ENCODE data around the gene YIF1A. TPM values are rescaled to one million over a fixed set of nuclear protein-coding genes. Genes with fewer than 3 reads are reported as not detected.
A peak's percentile ranks its signal among the peaks of the same experiment; 100 is the strongest.

YIF1A gene
- total and polyA plus RNA-seq, 7 experiments from 2014 or later: 25.0 to 66.2 (median 34.1) TPM

GRCh38 chr11:66238786-66239413 is 50.0 kb downstream of the YIF1A start:
- Histone ChIP-seq H3K9me3 (ENCODE audit: control insufficient read depth in 2 of 3, low read length in 3 of 3) (no peaks in the 10 kb centered on the region), H3K4me3 (ENCODE audit: low read length) (no peak overlapping the region), H3K36me3 (ENCODE audit: control insufficient read depth in 2 of 3, insufficient read depth in 3 of 3, low read length in 3 of 3) (peaks cover 11 to 94% (median 49%) of the 10 kb centered on the region in 3 experiments), H3K4me1 (ENCODE audit: control insufficient read depth in 2 of 2, insufficient read depth in 2 of 2, low read length in 2 of 2) (no peaks in the 10 kb centered on the region), H3K27me3 (ENCODE audit: control insufficient read depth in 2 of 2, insufficient read depth in 2 of 2, low read length in 2 of 2) (no peaks in the 10 kb centered on the region), H3K27ac (ENCODE audit: low read depth, low read length) (no peak overlapping the region)
- ATAC-seq (no peak), DNase-seq (no peak)
- CTCF ChIA-PET: interaction anchor here (0.6 to 2.2 kb wide), 2 partner anchors 20 to 361 kb away, joined by 4 to 9 read pairs; no protein-coding TSS in a partner anchor
- H3K27me3 Mint-ChIP-seq: no peaks in the 10 kb centered on the region
- POLR2A ChIA-PET: interaction anchor here (1.1 kb wide), 1 partner anchor 12 kb away, joined by 5 read pairs; no protein-coding TSS in a partner anchor
- peaks cover 0 to 14% (median 5%) of the 10 kb centered on the region in 7 donors for H3K4me1 Mint-ChIP-seq
- intact Hi-C loops (cut with micrococcal nuclease): no loop called here
- H3K27ac Mint-ChIP-seq: peak overlapping the region in 2 of 9 donors; percentile 28 to 52
- H3K36me3 Mint-ChIP-seq: peaks cover 12 to 43% (median 16%) of the 10 kb centered on the region in 5 donors
- peaks cover 0 to 1% (median 0%) of the 10 kb centered on the region in 11 donors for H3K9me3 Mint-ChIP-seq
- H3K4me3 Mint-ChIP-seq: no peak overlapping the region

- intact Hi-C loops (cut with micrococcal nuclease): no loop called here
- Mint-ChIP-seq H3K27me3 (no peaks in the 10 kb centered on the region), H3K27ac (peak overlapping the region in 3 of 9 donors; percentile 14 to 68 (median 43)), H3K36me3 (peaks cover 11 to 50% (median 17%) of the 10 kb centered on the region in 5 donors), H3K4me1 (peaks cover 0 to 14% (median 2%) of the 10 kb centered on the region in 7 donors), H3K9me3 (peaks cover 0 to 6% (median 0%) of the 10 kb centered on the region in 11 donors), H3K4me3 (no peak overlapping the region)
- H3K4me1 ChIP-seq (ENCODE audit: control insufficient read depth in 2 of 2, insufficient read depth in 2 of 2, low read length in 2 of 2): no peaks in the 10 kb centered on the region
- no peaks in the 10 kb centered on the region for H3K9me3 ChIP-seq (ENCODE audit: control insufficient read depth in 2 of 3, low read length in 3 of 3)
- DNase-seq: no peak
- no peak overlapping the region for H3K4me3 ChIP-seq (ENCODE audit: low read length)
- no peaks in the 10 kb centered on the region for H3K27me3 ChIP-seq (ENCODE audit: control insufficient read depth in 2 of 2, insufficient read depth in 2 of 2, low read length in 2 of 2)
- peaks cover 16 to 94% (median 56%) of the 10 kb centered on the region in 3 experiments for H3K36me3 ChIP-seq (ENCODE audit: control insufficient read depth in 2 of 3, insufficient read depth in 3 of 3, low read length in 3 of 3)
- ATAC-seq: no peak
- ChIA-PET CTCF (interaction anchor here (2.2 kb wide), 1 partner anchor 21 kb away, joined by 9 read pairs; no protein-coding TSS in a partner anchor), POLR2A (interaction anchor here (1.1 kb wide), 1 partner anchor 14 kb away, joined by 5 read pairs; no protein-coding TSS in a partner anchor)
- H3K27ac ChIP-seq (ENCODE audit: low read depth, low read length): no peak overlapping the region
Measured at GRCh38 chr11:66237867-66238266, 51.1 kb downstream of the YIF1A start.

- H3K27me3 Mint-ChIP-seq: no peaks in the 10 kb centered on the region
- Histone ChIP-seq H3K4me1 (ENCODE audit: control insufficient read depth in 2 of 2, insufficient read depth in 2 of 2, low read length in 2 of 2) (no peaks in the 10 kb centered on the region), H3K27ac (ENCODE audit: low read depth, low read length) (no peak overlapping the region), H3K9me3 (ENCODE audit: control insufficient read depth in 2 of 3, low read length in 3 of 3) (no peaks in the 10 kb centered on the region), H3K4me3 (ENCODE audit: low read length) (no peak overlapping the region), H3K36me3 (ENCODE audit: control insufficient read depth in 2 of 3, insufficient read depth in 3 of 3, low read length in 3 of 3) (peaks cover 29 to 94% (median 60%) of the 10 kb centered on the region in 3 experiments), H3K27me3 (ENCODE audit: control insufficient read depth in 2 of 2, insufficient read depth in 2 of 2, low read length in 2 of 2) (no peaks in the 10 kb centered on the region)
- intact Hi-C loops (cut with micrococcal nuclease): no loop called here
- H3K4me3 Mint-ChIP-seq: no peak overlapping the region
- DNase-seq (no peak), ATAC-seq (no peak)
- H3K4me1 Mint-ChIP-seq: peaks cover 0 to 4% (median 0%) of the 10 kb centered on the region in 7 donors
- CTCF ChIA-PET: no interaction called here
- H3K27ac Mint-ChIP-seq: peak overlapping the region in 5 of 9 donors; percentile 45 to 75 (median 51)
- H3K9me3 Mint-ChIP-seq: peaks cover 0 to 6% (median 0%) of the 10 kb centered on the region in 11 donors
- POLR2A ChIA-PET: no interaction called here
- peaks cover 8 to 63% (median 24%) of the 10 kb centered on the region in 5 donors for H3K36me3 Mint-ChIP-seq
Measured at GRCh38 chr11:66235141-66235540, 53.8 kb downstream of the YIF1A start.

Other genes with a start within 250 kb of the YIF1A start
- not detected for gene GAL3ST3, start 240.0 kb downstream of the YIF1A start, total RNA-seq
- gene GAL3ST3, start 240.0 kb downstream of the YIF1A start, polyA plus RNA-seq: not detected
- 100 to 1,000 TPM; 163 to 248 (median 206) TPM for gene SF3B2, start 236.8 kb downstream of the YIF1A start, total RNA-seq
- 100 to 1,000 TPM in 1 of 2 donors, 10 to 100 TPM in 1; 81.8 to 140 TPM for gene SF3B2, start 236.8 kb downstream of the YIF1A start, polyA plus RNA-seq
- 100 to 1,000 TPM; 100 to 314 (median 252) TPM for gene PACS1, start 218.9 kb downstream of the YIF1A start, total RNA-seq
- gene PACS1, start 218.9 kb downstream of the YIF1A start, polyA plus RNA-seq: 100 to 1,000 TPM in 1 of 2 donors, 10 to 100 TPM in 1; 48.0 to 116 TPM
- gene KLC2, start 31.4 kb downstream of the YIF1A start, total RNA-seq: 10 to 100 TPM; 26.7 to 53.6 (median 41.5) TPM
- 1 to 10 TPM; 5.5 to 7.6 TPM for gene KLC2, start 31.4 kb downstream of the YIF1A start, polyA plus RNA-seq
- 100 to 1,000 TPM in 1 of 5 experiments, 10 to 100 TPM in 4; 60.6 to 151 (median 70.7) TPM for gene RAB1B, start 20.5 kb downstream of the YIF1A start, total RNA-seq
- gene RAB1B, start 20.5 kb downstream of the YIF1A start, polyA plus RNA-seq: 10 to 100 TPM; 11.3 to 13.5 TPM
- 10 to 100 TPM in 1 of 5 experiments, 1 to 10 TPM in 4; 1.3 to 12.3 (median 2.9) TPM for gene CNIH2, start 11.0 kb downstream of the YIF1A start, total RNA-seq
- not detected for gene CNIH2, start 11.0 kb downstream of the YIF1A start, polyA plus RNA-seq
- under 1 TPM in 2 of 5 experiments, not detected in 3; 0.11 to 0.29 TPM for gene TMEM151A, start 2.8 kb upstream of the YIF1A start, total RNA-seq
- not detected for gene TMEM151A, start 2.8 kb upstream of the YIF1A start, polyA plus RNA-seq
- 1 to 10 TPM in 4 of 5 experiments, under 1 TPM in 1; 0.36 to 4.6 (median 1.8) TPM for gene CD248, start 27.9 kb upstream of the YIF1A start, total RNA-seq
- 10 to 100 TPM; 10.6 to 10.9 TPM for gene CD248, start 27.9 kb upstream of the YIF1A start, polyA plus RNA-seq
- gene RIN1, start 47.3 kb upstream of the YIF1A start, total RNA-seq: 10 to 100 TPM in 3 of 5 experiments, 1 to 10 TPM in 2; 1.4 to 22.9 (median 12.3) TPM
- gene RIN1, start 47.3 kb upstream of the YIF1A start, polyA plus RNA-seq: 1 to 10 TPM; 2.6 to 9.1 TPM
- 10 to 100 TPM; 35.9 to 50.8 (median 48.4) TPM for gene BRMS1, start 56.0 kb upstream of the YIF1A start, total RNA-seq
- 10 to 100 TPM; 56.7 to 73.5 TPM for gene BRMS1, start 56.0 kb upstream of the YIF1A start, polyA plus RNA-seq
- gene B4GAT1, start 58.5 kb upstream of the YIF1A start, total RNA-seq: 10 to 100 TPM in 2 of 5 experiments, 1 to 10 TPM in 3; 2.2 to 11.8 (median 7.6) TPM
- gene B4GAT1, start 58.5 kb upstream of the YIF1A start, polyA plus RNA-seq: 10 to 100 TPM; 13.5 to 18.2 TPM
- gene SLC29A2, start 82.6 kb upstream of the YIF1A start, total RNA-seq: 10 to 100 TPM in 3 of 5 experiments, 1 to 10 TPM in 2; 6.0 to 18.9 (median 12.0) TPM
- gene SLC29A2, start 82.6 kb upstream of the YIF1A start, polyA plus RNA-seq: 1 to 10 TPM; 2.7 to 6.2 TPM
- gene NPAS4, start 131.9 kb upstream of the YIF1A start, total RNA-seq: under 1 TPM in 1 of 5 experiments, not detected in 4; 0.53 TPM
- not detected for gene NPAS4, start 131.9 kb upstream of the YIF1A start, polyA plus RNA-seq
- 10 to 100 TPM; 23.5 to 64.1 (median 24.0) TPM for gene MRPL11, start 149.7 kb upstream of the YIF1A start, total RNA-seq
- 10 to 100 TPM; 83.2 to 89.3 TPM for gene MRPL11, start 149.7 kb upstream of the YIF1A start, polyA plus RNA-seq
- gene PELI3, start 177.8 kb upstream of the YIF1A start, total RNA-seq: 10 to 100 TPM; 10.6 to 27.3 (median 18.6) TPM
- gene PELI3, start 177.8 kb upstream of the YIF1A start, polyA plus RNA-seq: 1 to 10 TPM; 5.2 to 8.4 TPM
- gene DPP3, start 191.3 kb upstream of the YIF1A start, total RNA-seq: 10 to 100 TPM; 15.8 to 75.7 (median 19.4) TPM
- 10 to 100 TPM; 18.6 to 22.2 TPM for gene DPP3, start 191.3 kb upstream of the YIF1A start, polyA plus RNA-seq
- 10 to 100 TPM; 16.9 to 38.2 (median 23.6) TPM for gene BBS1, start 221.5 kb upstream of the YIF1A start, total RNA-seq
- gene BBS1, start 221.5 kb upstream of the YIF1A start, polyA plus RNA-seq: 10 to 100 TPM in 1 of 2 donors, 1 to 10 TPM in 1; 9.6 to 13.9 TPM

Measured in naive thymus-derived CD4-positive, alpha-beta T cell (primary cell).